Measurements from ENCODE around the gene NUTM2E. TPM values are rescaled to one million over a fixed set of nuclear protein-coding genes. Genes with fewer than 3 reads are reported as not detected.

Gene NUTM2E, protein sequence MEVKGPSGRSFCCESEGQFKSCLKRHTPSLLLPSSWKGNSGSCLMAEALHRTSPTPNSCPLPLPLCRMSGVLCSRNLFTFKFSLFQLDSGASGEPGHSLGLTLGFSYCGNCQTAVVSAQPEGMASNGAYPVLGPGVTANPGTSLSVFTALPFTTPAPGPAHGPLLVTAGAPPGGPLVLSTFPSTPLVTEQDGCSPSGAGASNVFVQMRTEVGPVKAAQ (N-terminal part only)
- 0.34 to 0.51 TPM (median 0.43 TPM) in 5 replicates for total RNA-seq (2022; extraction: Qiagen RNA extraction)

DNA sequence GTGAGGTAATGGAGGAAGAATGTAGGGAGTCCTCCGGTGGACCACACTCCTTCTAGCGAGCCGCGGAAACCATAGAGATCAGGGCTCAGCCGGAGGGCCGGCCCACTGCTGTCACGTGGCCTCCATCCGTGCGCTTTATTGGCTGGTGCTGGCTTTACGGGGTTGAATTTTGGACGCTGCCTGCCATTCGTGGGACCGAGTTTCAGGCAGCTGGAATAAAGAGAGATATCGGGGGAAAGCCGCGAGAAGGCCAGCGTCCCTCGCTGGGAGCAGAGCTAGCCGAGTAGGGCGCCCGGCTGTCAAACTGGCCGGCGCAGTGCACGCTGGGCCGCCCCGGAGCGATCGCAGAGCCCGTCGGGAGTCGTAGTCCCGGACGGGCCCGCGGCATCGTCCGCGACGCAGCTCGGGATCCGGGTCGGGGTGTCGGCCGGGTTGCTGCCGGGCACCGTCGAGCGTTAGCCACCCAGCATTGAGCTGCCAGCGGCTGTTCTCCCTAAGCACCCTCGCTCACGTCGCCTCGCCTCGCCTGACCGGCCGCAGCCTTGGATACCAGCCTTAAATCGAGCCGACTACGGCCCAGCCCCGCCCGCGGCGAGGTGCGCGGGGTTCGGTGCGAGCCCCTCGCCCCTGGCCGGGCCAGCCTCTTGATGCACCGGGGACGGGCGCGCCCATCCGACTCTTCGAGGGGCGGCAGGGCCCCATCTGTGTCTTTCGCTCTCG is at the start of gene NUTM2E:
TSS of gene NUTM2E (plus strand) at position 244 of the 720 bp plus-strand sequence. CDS start 15,002 bp downstream, outside the sequence.

Other genes starting within 250 kb of the NUTM2E start
- not detected in 5 replicates for gene SFTPA1, start 215.8 kb upstream of the NUTM2E start, total RNA-seq (2022; extraction: Qiagen RNA extraction)
- gene NUTM2B, start 123.5 kb upstream of the NUTM2E start, total RNA-seq (2022; extraction: Qiagen RNA extraction), result 0.19 to 0.42 TPM (median 0.26 TPM) in 5 replicates
- gene SFTPD, start 122.4 kb downstream of the NUTM2E start, total RNA-seq (2022; extraction: Qiagen RNA extraction), result 0.09 to 0.38 TPM (median 0.25 TPM) in 5 replicates

All from A549 treated with AZD2906 at 1 μM for 4 hours (cell line).